SKM-1 treated with dmso at 0.1 percent for 144 hours (cell line): Measurements from ENCODE around the gene EREG.
"Not testable (repeated sequence)": the region's sequence is repeated elsewhere in the genome, so short reads cannot be mapped to it uniquely, and the experiment has no call there.

Experiments used
- DNase-seq: peaks from one replicate; lab custom pipeline; 2025; ENCODE audit not compliant: unreplicated experiment; lab: John Stamatoyannopoulos, UW

Gene EREG

GRCh38 chr4:74340421-74340820 is 24.5 kb upstream of the EREG start:
- not testable (repeated sequence) for DNase-seq

GRCh38 chr4:74344031-74344430 is 20.9 kb upstream of the EREG start:
- no peak for DNase-seq

- no peak for DNase-seq
Measured at GRCh38 chr4:74353858-74354257, 11.1 kb upstream of the EREG start.

- DNase-seq = no peak
Measured at GRCh38 chr4:74357965-74358364, 7.0 kb upstream of the EREG start.

- DNase-seq = no peak
Measured at GRCh38 chr4:74361671-74362070, 3.3 kb upstream of the EREG start.

GRCh38 chr4:74362347-74362746 is 2.6 kb upstream of the EREG start:
- no peak for DNase-seq

GRCh38 chr4:74364256-74364651 is 691 bp upstream of the EREG start:
- DNase-seq = no peak

GRCh38 chr4:74365761-74366160 is 816 bp downstream of the EREG start:
- DNase-seq = no peak

GRCh38 chr4:74366367-74366911 is 1.5 kb downstream of the EREG start:
- DNase-seq = no peak

GRCh38 chr4:74367656-74368290 is 2.8 kb downstream of the EREG start:
- DNase-seq = no peak

GRCh38 chr4:74368596-74368995 is 3.7 kb downstream of the EREG start:
- DNase-seq = no peak

GRCh38 chr4:74369855-74370254 is 4.9 kb downstream of the EREG start:
- no peak for DNase-seq

GRCh38 chr4:74370912-74371311 is 6.0 kb downstream of the EREG start:
- peak; percentile 26 for DNase-seq

GRCh38 chr4:74374128-74374527 is 9.2 kb downstream of the EREG start:
- DNase-seq = no peak

- no peak for DNase-seq
Measured at GRCh38 chr4:74374561-74375327, 9.8 kb downstream of the EREG start.

- no peak for DNase-seq
Measured at GRCh38 chr4:74375824-74376426, 11.0 kb downstream of the EREG start.

- peak; percentile 42 for DNase-seq
Measured at GRCh38 chr4:74376888-74377483, 12.0 kb downstream of the EREG start.

GRCh38 chr4:74377714-74378113 is 12.8 kb downstream of the EREG start:
- no peak for DNase-seq

GRCh38 chr4:74378573-74378972 is 13.6 kb downstream of the EREG start:
- no peak for DNase-seq

GRCh38 chr4:74379912-74380311 is 15.0 kb downstream of the EREG start:
- DNase-seq = no peak

- DNase-seq = no peak
Measured at GRCh38 chr4:74385386-74385785, 20.4 kb downstream of the EREG start.

- no peak for DNase-seq
Measured at GRCh38 chr4:74386159-74386558, 21.2 kb downstream of the EREG start.
